Stimulated activated CD8-positive, alpha-beta memory T cell treated with anti-CD3 and anti-CD28 coated beads, Interleukin-15, amount 100 ng/mL, for 24 hours (primary cell): ENCODE results near the gene SDCBP2.

Source experiments
- DNase-seq: peaks from one replicate; pipeline ENCODE4 v3.0.0-alpha.2; 2020; ENCODE audit warnings: low read depth

SDCBP2 gene

DNA sequence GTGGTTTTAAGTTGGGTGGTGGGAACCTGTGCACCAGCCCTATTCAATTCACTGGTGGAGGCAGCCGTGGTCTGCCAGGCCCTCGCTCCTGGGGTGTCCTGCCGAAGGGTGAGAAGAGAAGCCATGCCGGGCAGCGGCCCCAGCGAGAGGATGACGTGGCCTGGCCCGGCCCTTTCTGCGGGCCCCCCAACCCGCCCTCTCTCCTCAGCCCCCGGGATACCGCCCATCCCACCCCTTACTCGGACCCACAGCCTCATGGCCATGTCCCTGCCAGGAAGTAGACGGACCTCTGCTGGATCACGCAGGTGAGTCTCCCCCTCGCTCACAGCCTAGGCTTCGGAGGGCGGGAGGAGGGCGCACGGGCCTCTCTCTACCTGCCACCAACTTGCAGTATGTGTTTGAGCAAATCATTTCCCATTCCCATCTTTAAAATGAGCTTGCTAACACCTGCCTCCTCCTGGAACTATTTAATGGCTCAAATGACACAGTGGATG, 32.8 kb downstream of the SDCBP2 start:
- no peak for DNase-seq

DNA sequence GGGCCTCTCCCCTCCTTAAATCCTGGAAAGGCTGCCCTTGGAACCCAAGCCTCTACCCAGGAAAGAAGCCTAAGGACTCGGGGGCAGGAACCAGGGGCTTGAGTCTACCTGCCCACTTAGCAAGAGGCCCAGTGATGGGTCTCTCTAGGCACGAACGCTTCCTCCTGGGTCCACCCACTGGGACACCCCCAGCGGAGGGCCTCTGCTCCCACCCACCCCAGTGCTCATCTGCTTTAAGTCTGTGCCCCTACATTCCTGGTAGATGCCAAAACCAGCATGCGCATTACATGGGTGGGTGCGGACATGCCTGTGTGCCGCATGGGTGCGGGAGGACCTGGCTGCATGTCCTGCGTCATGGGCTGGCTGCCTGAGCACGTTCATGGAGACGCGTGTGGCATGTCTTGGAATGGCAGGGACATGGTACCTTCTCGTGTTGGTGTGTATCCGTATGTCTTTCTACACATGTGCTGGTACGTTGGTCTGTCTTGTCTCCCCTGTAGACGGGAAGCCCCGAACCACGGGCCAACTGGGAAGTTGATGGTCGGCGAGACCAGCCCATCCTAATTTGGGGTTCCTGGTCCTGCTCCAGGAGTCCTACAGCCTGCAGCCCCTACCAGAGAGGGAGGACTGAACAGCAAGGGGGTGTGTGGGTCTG, 33.5 kb downstream of the SDCBP2 start:
- no peak for DNase-seq

DNA sequence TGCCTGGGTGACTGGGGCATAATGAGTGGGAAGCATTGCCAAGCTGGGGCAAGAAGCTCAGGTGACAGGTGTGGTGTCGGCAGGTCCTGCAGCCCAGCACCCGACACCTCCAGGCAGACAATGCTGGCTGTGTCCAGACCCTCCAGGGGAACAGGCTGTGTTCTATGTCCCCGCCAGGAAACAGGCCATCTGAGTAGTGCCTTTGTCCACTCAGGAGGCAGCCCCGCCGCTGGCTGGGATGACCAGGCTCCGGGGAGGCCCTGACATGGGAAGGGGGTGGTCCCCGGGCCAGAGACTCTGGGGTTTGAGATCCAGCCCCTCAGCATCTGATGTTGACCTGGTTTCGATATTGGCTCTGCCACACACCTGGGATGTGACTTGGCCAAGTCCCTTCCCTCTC, 34.4 kb downstream of the SDCBP2 start:
- no peak for DNase-seq

DNA sequence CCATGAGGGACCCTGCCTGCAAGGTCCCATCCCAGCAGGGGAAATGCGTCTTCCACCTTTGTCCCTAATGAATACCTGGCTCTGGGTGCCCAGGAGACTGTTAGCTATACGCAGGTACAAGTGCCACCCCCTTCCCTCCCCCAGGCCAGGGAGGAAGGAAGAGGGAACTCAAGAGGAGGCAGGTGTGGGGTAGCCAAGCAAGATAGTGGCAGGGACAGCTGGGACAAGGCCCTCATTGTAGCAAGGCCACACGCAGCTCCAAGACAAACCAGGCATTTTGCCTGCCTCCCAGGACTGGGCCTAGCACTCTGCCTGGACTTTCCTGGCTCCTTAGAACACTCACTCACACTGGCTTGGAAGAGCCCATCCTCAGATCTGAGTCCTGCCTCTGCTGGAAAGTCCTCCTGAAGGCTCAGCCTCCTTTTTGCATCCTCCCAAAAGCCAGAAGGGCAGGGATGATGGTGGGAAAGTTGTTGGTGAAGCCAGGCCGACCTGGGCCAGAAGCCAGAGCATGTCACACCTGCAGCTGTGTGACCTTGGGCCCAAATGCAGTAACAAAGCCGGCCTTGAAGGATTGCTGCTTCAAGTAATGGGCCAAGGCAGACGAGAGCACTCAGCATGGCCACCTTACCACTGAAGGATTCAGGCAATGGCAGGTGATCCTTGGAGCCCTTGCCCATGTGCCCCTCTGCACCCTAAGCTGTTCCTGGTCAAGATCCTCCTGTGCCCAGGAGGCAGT, 35.1 kb downstream of the SDCBP2 start:
- DNase-seq: no peak

DNA sequence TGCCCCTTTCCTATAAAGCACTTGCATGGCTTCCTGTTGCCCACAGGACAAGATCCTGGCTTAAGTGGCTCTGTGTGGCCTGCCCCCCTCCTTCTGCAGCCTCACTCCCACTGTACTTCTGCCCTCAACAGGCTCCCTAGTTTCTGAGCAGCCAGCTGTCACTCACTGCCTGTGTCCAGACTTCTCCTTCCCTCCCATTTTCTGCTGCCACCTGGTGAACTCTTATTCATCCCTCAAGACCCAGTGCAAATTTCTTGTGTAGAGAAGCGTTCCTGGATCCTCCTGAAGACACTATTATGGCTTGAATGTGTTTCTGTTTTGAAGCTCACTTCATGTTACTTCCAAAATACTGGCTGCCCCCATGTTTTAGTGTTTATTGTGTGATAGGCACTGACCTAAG, 36.3 kb downstream of the SDCBP2 start:
- no peak for DNase-seq

DNA sequence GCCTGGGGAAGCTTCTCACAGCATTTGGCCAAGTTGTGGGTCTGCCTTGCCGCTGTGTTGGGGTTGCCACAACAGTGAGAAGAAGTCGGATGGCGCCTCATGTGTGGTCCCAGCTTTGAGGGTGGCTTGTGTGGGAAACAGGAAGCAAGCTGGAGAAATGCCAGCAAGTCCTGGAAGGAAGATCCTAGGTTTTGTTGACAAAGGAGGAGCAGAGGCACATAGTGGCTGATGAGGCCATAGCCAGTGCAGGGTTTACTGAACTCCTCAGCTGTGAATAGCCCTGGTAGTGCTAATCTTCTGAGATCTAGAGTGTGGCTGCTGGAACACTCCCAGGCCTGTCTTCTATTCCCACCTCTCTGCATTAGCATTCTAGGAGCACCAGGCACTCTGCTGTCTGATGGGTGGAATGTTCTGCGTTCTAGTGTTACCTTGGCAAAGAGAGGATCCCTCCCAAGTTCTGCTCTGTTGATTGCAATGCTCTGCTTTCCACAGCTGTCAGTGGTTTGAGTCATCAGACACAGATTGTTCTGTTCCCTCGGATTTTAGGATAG, 37.7 kb downstream of the SDCBP2 start:
- DNase-seq: no peak

DNA sequence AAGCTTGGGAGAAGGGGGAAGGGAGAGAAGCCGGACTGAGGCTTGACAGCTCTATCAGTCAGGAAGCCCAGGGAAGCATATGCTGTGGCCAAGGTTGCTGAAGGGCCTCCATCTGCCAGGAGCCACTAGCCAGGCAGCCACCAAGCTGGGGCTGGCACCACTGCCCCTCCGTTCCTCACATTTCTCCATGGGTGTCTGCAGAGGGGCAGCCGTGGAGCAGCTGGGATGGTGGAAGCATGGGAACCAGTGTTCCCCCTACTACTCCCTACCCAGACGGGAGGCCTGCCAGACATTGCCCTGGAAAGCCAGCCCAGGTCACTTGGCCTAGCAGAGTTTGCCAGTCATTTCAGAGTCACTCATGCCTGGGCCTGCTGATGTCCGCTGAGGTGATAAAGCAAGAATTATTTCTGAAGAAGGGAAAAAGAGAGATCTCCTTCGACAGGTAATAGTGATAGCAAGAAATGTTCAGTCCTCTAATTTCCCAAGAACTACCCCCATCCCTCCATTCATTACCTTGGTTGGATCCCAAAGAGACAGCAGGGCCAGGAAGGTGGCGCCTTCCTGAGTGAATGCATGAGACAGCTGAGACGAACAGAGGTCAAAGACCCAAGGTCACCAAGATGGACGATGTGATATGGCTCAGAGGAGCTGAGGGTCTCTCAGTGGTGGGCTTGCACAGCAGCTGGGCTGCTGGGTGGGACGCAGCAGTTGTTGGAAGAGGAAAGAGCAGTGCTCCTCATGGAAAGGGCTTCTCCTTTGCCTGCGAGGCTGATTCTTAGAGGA, 41.0 kb downstream of the SDCBP2 start:
- no peak for DNase-seq

DNA sequence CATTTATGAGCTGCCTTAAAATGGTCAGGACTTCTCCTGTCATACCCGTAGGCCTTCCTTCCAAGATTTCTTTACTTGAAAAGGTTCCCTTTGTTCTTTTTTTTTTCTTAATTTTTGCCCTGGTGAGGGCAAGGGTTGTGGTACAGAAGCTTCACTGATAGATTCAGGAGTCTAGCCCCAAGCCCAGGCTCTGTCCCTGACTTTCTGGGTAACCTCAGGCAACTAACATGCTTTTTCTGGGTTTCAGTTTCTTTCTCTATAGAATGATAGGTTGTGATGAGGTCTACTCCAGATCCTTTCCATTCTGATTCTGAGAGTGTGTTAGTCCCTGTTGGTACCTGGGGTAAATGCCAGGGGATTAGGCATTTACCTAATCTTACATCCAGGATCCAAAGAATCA, 41.6 kb downstream of the SDCBP2 start:
- DNase-seq: no peak

DNA sequence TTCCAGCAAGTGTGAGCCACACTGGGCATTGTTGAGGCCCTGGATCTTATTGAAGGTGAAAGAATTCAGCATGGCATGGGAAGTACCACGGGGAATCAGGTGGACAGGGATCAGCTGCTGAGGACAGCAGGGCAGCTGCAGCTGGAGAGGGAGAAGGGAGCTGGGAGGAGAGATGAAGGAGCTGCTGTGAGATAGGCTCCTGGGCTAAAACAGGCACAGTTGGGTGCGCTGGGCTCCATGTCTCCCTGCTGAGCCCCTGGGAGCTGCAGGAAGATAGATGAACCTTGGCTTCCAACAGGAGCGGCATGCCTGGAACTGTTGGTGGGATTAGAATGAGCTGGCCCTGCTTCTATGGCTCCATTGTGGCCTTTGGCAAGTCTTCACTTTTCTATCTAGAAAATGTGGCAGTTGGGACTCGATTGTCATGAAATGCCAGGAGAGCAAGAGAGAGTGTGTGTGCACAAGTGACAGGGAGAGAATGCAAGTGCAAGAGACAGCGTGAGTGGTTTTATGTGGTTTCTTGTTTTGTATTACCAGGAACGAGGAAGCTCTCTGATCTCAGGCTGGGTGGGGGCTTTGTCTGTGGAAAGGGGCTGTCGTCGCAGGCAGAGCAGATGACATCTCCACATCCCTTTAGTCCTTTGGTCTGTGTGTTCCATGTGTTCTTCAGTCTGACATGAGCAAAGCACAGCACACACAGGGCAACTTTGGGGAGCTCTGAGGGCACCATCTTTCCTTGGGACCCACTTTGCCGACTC, 42.5 kb downstream of the SDCBP2 start:
- no peak for DNase-seq

DNA sequence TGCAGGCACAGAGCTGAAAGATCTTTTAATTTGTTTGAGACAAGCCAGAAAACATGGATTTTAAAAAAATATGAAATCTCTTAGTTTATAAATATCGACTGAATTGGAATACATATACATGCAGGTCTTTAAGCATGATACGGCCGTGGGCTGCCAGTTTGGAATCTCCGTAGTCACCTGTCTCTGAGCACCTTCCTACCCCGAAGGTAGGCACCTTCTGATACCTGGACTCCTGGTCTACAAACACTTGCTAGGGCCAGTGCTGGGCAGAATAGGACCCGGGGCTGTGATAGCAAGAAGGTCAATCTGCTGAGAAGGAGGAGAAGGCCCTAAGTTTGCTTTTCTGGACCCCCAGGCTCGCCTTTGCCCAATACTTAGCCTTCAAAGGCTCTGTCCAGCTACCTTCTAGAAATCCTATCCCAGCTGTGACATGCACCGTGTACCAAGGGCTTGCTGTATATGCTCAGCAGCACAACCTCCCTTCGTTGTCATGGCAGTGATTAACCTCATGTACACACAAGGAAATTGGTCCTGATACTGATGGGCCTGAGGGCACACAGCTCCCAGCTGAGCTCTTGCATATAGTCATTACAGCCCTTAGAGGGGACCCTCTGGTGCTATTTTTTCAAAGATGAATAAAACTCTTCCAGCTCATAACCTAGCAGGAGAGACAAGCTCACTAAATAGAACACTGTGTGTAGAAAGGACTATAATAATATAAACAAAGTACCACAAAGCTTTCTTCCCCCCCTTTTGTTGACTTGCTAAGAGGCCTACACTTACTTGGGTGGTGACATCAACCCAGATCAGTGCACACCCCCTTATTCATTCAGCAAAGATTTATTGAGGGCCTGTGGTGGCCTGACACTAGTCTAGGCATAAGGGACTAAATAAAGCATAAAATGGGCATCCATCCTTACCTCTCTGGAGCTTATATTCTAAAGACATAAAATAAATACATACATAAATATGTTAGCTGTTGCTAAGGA, 45.1 kb downstream of the SDCBP2 start:
- no peak for DNase-seq

DNA sequence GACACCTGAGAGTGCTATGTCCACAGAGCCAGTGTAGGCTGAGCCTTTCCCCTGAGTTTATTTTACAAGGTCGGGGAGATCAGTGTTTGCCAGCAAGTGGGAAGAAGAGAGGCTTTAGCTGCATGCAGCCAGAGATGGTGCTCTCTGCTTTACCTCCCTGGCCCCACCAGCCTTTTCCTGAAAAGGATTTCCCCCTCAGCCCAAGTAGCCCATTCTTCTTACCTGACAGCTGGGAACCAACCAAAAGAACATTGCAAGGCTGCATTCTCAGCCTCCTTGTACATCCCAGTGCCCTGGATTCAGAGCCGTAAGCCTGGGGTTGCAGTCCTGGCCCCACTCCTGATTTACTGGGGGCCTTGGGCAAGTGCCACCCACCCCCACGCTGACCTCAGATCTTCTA, 46.0 kb downstream of the SDCBP2 start:
- DNase-seq: no peak

DNA sequence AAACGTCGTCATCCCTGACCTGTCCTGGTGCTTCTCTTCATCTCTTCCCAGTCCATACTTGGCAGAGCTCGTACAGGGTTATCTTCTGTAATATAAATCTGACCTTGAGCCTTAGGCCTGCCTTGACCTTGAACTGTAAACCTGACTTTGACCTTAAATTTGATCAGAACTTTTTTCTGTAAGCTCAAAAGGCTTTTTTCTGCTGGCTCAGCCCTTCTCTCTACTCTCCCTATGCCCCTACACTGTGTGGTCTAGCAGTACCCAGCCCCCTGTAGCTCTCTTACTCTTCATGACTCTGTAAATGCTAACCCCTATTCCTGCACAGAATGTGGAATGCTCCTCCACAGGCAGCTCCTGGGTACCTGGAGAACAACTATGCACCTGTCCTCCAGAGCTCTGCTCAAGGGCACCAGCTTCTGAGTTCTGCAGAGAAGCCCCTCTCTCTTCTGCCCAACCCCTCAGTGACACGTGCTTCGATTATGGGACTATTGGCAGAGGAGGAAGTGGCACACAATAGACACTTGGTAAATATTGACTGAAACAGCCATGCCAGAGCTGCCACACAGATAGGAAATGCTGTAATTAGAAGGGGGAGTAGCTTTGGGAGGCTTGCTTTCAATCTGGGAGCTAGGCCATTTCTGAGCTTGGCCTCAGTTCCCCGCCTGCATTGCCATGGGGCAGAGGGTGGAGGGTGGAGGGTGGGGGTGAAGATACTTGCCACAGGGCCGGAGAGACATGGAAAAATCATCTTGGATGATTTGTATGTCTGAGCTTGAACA, 47.5 kb downstream of the SDCBP2 start:
- no peak for DNase-seq

DNA sequence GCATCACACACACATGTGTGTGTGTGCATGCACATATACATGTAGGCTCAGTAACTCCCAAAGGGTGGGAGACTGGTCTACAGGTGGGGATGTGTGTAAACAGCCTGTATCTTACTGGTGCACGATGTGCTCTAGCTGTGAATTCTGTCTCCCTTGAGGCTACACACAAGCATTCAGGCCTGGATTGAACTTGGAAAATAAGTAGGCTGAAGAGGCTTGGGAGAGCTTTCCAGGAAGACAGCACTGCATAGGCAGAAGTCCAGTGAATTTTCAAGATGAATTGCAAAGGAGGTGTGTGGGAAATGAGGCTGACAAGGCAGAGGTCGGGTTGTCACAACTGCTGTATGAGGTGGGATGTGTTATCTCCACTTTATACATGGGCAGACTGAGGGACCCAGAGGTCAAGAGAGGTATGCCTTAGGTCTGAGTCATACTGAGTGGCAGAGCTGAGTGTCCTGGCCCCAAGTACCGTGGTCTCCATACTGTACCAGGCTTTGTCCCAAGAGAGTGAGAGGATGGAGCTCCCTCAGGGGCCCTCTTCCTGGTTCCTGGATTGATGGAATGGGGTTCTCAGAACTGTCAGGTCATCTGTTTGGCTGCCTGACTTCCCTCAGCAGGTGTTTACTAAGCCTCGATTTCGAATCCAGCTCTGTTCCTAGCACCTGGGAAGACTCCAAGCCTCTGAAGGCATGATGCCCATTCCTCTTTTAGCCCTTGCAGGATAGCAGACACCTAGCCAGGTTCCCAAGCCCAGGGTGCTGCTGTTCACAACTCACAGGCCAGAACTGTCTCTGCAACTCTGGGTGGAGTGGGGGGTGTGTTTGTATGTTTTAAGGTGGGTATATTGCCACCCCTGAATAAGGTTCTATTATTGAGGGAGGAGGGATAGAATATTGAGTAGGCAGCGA, 48.5 kb downstream of the SDCBP2 start:
- DNase-seq: no peak

DNA sequence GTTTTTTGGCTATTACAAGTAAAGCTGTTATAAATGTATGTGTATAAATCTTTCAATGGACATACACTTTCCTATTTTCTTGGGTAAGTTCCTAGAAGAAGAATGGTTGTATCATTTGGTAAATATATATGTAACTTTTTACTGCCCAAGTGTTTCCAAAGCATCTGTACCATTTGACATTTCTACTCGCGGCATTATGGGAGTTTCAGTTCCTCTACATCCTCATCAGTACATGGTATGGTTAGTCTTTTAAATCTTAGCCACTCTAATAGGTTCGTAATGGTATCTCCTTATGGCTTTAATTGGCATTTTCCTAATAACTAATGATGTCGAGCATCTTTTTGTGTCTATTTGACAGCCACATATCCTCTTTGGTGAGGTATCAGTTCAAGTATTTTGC, 49.9 kb downstream of the SDCBP2 start:
- no peak for DNase-seq

DNA sequence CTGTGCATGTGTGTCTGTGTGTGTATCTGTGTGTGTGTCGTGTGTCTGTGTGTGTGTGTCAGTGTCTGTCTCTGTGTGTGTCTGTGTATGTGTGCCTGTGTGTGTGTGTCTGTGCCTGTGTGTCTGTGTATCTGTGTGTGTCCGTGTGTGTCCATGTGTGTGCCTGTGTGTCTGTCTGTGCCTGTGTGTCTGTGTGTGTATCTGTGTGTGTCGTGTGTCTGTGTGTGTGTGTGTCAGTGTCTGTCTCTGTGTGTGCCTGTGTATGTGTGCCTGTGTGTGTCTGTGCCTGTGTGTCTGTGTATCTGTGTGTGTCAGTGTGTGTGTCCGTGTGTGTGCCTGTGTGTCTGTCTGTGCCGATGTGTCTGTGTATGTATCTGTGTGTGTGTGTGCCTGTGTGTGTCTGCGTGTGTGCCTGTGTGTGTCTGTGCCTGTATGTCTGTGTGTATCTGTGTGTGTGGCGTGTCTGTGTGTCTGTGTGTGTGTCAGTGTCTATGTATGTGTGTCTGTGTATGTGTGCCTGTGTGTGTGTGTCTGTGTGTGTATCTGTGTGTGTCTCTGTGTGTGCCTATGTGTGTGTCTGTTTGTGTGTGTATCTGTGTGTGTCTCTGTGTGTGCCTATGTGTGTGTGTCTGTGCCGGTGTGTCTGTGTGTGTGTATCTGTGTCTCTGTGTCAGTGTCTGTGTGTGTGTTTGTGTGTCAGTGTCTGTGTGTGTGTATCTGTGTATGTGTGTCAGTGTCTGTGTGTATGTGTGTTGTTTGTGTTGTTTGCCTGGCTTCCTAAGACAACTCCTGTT, 51.2 kb downstream of the SDCBP2 start:
- DNase-seq: no peak

DNA sequence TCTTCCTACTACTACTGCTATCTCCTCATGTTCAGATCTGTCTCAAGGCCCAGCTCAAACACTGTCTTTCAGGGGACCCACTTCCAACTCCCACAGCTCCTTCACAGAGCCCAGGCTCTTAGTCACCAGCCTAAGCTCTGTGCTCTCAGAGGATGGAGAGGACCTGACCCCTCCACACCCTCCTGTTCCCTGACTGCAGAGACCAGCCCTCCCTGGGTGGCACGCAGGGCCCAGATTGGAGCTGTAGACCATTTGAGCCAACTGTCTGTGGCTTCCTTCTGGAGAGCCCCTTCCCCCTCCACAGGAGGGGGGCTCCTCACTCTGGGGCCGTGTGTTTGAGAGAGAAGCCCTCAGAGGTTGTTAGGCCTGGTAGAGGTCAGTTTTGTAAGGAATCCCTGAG, 53.0 kb downstream of the SDCBP2 start:
- no peak for DNase-seq

DNA sequence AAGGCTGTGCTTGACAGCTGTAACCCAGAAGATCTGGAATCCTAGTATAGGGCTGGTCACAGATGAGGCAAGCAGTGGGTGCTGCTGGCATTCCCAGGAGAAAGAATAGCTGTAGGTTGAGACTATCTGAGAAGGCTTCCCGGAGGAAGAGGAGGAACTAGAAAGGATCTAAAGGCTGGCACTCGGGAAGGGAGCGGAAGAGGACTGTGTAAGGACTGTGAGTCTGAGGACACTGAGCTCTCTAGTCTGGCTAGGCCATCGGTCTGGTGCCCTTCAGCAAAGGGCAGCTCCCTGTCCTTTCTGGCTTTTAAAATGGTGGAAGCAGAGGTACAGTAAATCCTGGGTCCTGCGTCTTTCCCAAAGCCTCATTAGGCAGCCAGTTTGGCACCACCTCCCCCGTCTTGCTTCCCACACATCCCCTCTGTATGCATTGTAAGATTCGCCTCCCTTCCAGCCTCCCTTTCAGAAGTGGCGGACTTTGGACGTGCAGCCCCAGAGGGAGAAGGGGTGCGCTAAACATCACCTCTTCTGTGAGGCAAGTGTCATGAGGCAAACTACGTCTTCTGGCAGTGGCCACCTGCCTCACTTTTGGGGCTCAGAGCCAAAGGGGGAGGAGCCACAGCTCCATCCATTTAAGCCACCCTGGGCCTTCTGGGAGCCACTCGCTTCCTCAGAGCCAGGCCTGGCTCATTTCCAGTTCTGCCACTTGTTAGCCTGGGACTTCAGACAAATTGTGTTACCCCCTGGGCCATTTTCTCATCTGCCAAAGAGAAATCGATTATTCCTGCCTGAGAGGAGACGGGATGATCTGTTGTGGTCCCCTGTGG, 54.2 kb downstream of the SDCBP2 start:
- no peak for DNase-seq
